GM23338 (cell line): Measurements from ENCODE around the gene DCAF12. TPM values are rescaled to one million over a fixed set of nuclear protein-coding genes. Genes with fewer than 3 reads are reported as not detected.

Experiments
- ATAC-seq: fragments of 200-7000 bp; cut with Tn5 transposase; 3 replicates; pipeline ENCODE4 v1.9.1; 2020
- DNase-seq: peaks from one replicate; pipeline ENCODE4 v3.0.0-alpha.2; 2015; ENCODE audit warnings: low spot score
- H2AFZ ChIP-seq: fragments of 200-600 bp; sonication (generic); 2 replicates; pipeline ENCODE4 v1.8.0; 2016; ENCODE audit warnings: antibody characterized with exemption, mild to moderate bottlenecking, moderate library complexity
- H3F3A ChIP-seq: fragments of 200-600 bp; sonication (generic); replicated peaks from 2 replicates; pipeline ENCODE4 v1.8.0; 2017; ENCODE audit warnings: antibody characterized with exemption, mixed run types, low read depth
- H3K27ac ChIP-seq: fragments of 200-600 bp; sonication (generic); 2 replicates; pipeline ENCODE4 v1.6.1; 2016; ENCODE audit warnings: low read depth
- H3K27me3 ChIP-seq: fragments of 200-600 bp; sonication (generic); 2 replicates; pipeline ENCODE4 v1.8.0; 2016; ENCODE audit warnings: mild to moderate bottlenecking, mixed run types, moderate library complexity; ENCODE audit not compliant: insufficient read depth
- H3K36me3 ChIP-seq: fragments of 200-600 bp; sonication (generic); 2 replicates; pipeline ENCODE4 v1.8.0; 2016; ENCODE audit warnings: mild to moderate bottlenecking; ENCODE audit not compliant: insufficient read depth
- H3K4me1 ChIP-seq: fragments of 200-600 bp; sonication (generic); 2 replicates; pipeline ENCODE4 v1.8.0; 2016; ENCODE audit warnings: mild to moderate bottlenecking, moderate library complexity; ENCODE audit not compliant: insufficient read depth
- H3K4me2 ChIP-seq: fragments of 200-600 bp; sonication (generic); 2 replicates; pipeline ENCODE4 v1.7.1; 2017; ENCODE audit warnings: mixed run types
- H3K4me3 ChIP-seq: fragments of 200-600 bp; sonication (generic); 2 replicates; pipeline ENCODE4 v1.6.1; 2016; ENCODE audit warnings: mixed run types
- H3K79me2 ChIP-seq: fragments of 200-600 bp; sonication (generic); replicated peaks from 2 replicates; pipeline ENCODE4 v1.8.0; 2017; ENCODE audit warnings: mild to moderate bottlenecking; ENCODE audit not compliant: insufficient read depth
- H3K9me2 ChIP-seq: fragments of 200-600 bp; sonication (generic); 2 replicates; pipeline ENCODE4 v1.8.0; 2017; ENCODE audit not compliant: insufficient read depth
- H4K20me1 ChIP-seq: fragments of 200-600 bp; sonication (generic); replicated peaks from 2 replicates; pipeline ENCODE4 v1.8.0; 2017; ENCODE audit warnings: mild to moderate bottlenecking; ENCODE audit not compliant: insufficient read depth
- H3K27ac Mint-ChIP-seq: 2 replicates; pipeline ENCODE4 v1.8.0; 2020; ENCODE audit warnings: inconsistent platforms, mild to moderate bottlenecking, moderate library complexity, mixed read lengths
- H3K27me3 Mint-ChIP-seq: 3 replicates; pipeline ENCODE4 v1.8.0; 2022; ENCODE audit warnings: low read depth, mild to moderate bottlenecking, moderate library complexity, mixed read lengths, inconsistent platforms; ENCODE audit not compliant: insufficient read depth, poor library complexity
- H3K36me3 Mint-ChIP-seq: 3 replicates; pipeline ENCODE4 v1.8.0; 2021; ENCODE audit warnings: low read depth, mild to moderate bottlenecking, inconsistent platforms, moderate library complexity, mixed read lengths
- H3K4me1 Mint-ChIP-seq: 3 replicates; pipeline ENCODE4 v1.8.0; 2020; ENCODE audit warnings: mild to moderate bottlenecking, inconsistent platforms, mixed read lengths
- H3K4me3 Mint-ChIP-seq: 3 replicates; pipeline ENCODE4 v1.8.0; 2021; ENCODE audit warnings: moderate library complexity, mild to moderate bottlenecking, inconsistent platforms, mixed read lengths
- H3K9me3 Mint-ChIP-seq: 3 replicates; pipeline ENCODE4 v1.8.0; 2020; ENCODE audit warnings: moderate library complexity, mild to moderate bottlenecking, inconsistent platforms, mixed read lengths
- CREB1 ChIP-seq: fragments of 250-450 bp; sonication (Bioruptor Pico); IDR thresholded peaks from 2 replicates; pipeline ENCODE4 v1.5.0; 2020; ENCODE audit warnings: low read depth, mild to moderate bottlenecking, moderate library complexity
- ETS1 ChIP-seq: IDR thresholded peaks from 2 replicates; pipeline ENCODE4 v1.6.1; 2016; ENCODE audit warnings: antibody characterized with exemption
- JUNB ChIP-seq: IDR thresholded peaks from one replicate; pipeline ENCODE4 v1.6.1; 2016; ENCODE audit warnings: antibody characterized with exemption; ENCODE audit not compliant: unreplicated experiment
- ZNF114 ChIP-seq: fragments of 250-450 bp; sonication (Bioruptor Pico); IDR thresholded peaks from 2 replicates; pipeline ENCODE4 v1.5.0; 2020; ENCODE audit warnings: mild to moderate bottlenecking, moderate library complexity
- ZNF331 ChIP-seq: fragments of 250-450 bp; sonication (Bioruptor Pico); IDR thresholded peaks from 2 replicates; pipeline ENCODE4 v1.5.0; 2020; ENCODE audit warnings: low read depth, mild to moderate bottlenecking, moderate library complexity
- ZNF462 ChIP-seq: fragments of 250-450 bp; sonication (Bioruptor Pico); IDR thresholded peaks from 2 replicates; pipeline ENCODE4 v1.5.0; 2020; ENCODE audit warnings: mild to moderate bottlenecking, moderate library complexity
- polyA plus RNA-seq: library from polyadenylated mRNA; unstranded; fragments of >200 nt; fragmentation: Nextera tagmentation; extraction: Ambion mirVana; gene quantifications from 2 replicates; pipeline ENCODE4 v1.2.1, GENCODE V29; 2016
- total RNA-seq: library from RNA; depleted of rRNA; stranded (reverse); fragments of >200 nt; shearing (Covaris generic); gene quantifications from 2 replicates; pipeline ENCODE4 v1.2.3, GENCODE V29; 2014

The DCAF12 gene
- total and polyA plus RNA-seq, 2 experiments from 2014 or later, result 9.5 to 20.7 TPM

- TF ChIP-seq ZNF462 (CRISPR knock-in tag) (no peak), CREB1 (CRISPR knock-in tag) (no peak), ZNF114 (CRISPR knock-in tag) (no peak)
Measured at GRCh38 chr9:34084562-34084961, 41.9 kb downstream of the DCAF12 start (continued).

- Histone ChIP-seq H3F3A (no peaks in the 10 kb centered on the region), H3K4me2 (no peak overlapping the region), H3K4me3 (no peak overlapping the region), H3K4me1 (no peaks in the 10 kb centered on the region), H3K9me2 (no peaks in the 10 kb centered on the region), H4K20me1 (no peaks in the 10 kb centered on the region), H3K36me3 (no peaks in the 10 kb centered on the region), H3K79me2 (no peaks in the 10 kb centered on the region), H3K27me3 (no peaks in the 10 kb centered on the region), H2AFZ (no peak overlapping the region), H3K27ac (peak overlapping the region; percentile 39; the same call in 1 of the 2 replicates)
- H3K36me3 Mint-ChIP-seq, result no peaks in the 10 kb centered on the region
- H3K27ac Mint-ChIP-seq, result no peak overlapping the region
- ATAC-seq (no peak), DNase-seq (no peak)
- no peaks in the 10 kb centered on the region for H3K9me3 Mint-ChIP-seq
- TF ChIP-seq ETS1, result no peak
- TF ChIP-seq ZNF331, result no peak
- TF ChIP-seq ZNF462 (CRISPR knock-in tag), result no peak
- TF ChIP-seq JUNB, result no peak
- H3K27me3 Mint-ChIP-seq, result peaks cover 4% of the 10 kb centered on the region
- H3K4me3 Mint-ChIP-seq, result no peak overlapping the region
- H3K4me1 Mint-ChIP-seq, result no peaks in the 10 kb centered on the region
Measured at GRCh38 chr9:34079181-34079580, 47.3 kb downstream of the DCAF12 start.
